Nephron (organoid): Measurements from ENCODE around the gene DCST1.

Experiments used
- H3K27ac Mint-ChIP-seq, 3 experiments: 2 replicates each; pipeline ENCODE4 v1.8.0; 2020; ENCODE audit warnings: mixed read lengths in 3 of 3, mild to moderate bottlenecking in 2 of 3, moderate library complexity in 1 of 3
- H3K27me3 Mint-ChIP-seq: 2 replicates; pipeline ENCODE4 v1.8.0; 2021; ENCODE audit warnings: low read depth, mild to moderate bottlenecking, moderate library complexity, mixed read lengths
- H3K36me3 Mint-ChIP-seq: 2 replicates; pipeline ENCODE4 v1.8.0; 2020; ENCODE audit warnings: low read depth, mixed read lengths
- H3K4me1 Mint-ChIP-seq: 2 replicates; pipeline ENCODE4 v1.8.0; 2020; ENCODE audit warnings: mixed read lengths
- H3K4me3 Mint-ChIP-seq, 3 experiments: 2 replicates each; pipeline ENCODE4 v1.8.0; 2020; ENCODE audit warnings: mild to moderate bottlenecking in 3 of 3, mixed read lengths in 3 of 3, moderate library complexity in 2 of 3
- H3K9me3 Mint-ChIP-seq: 2 replicates; pipeline ENCODE4 v1.8.0; 2020; ENCODE audit warnings: mixed read lengths
- TF ChIP-seq, protein P1 (sequence below), 3 experiments: fragments of 200-600 bp; sonication (generic); IDR thresholded peaks; one replicate each; pipeline ENCODE4 v1.5.0; 2021; ENCODE audit warnings: antibody characterized with exemption in 3 of 3; ENCODE audit not compliant: unreplicated experiment in 3 of 3

DCST1 gene

DNA sequence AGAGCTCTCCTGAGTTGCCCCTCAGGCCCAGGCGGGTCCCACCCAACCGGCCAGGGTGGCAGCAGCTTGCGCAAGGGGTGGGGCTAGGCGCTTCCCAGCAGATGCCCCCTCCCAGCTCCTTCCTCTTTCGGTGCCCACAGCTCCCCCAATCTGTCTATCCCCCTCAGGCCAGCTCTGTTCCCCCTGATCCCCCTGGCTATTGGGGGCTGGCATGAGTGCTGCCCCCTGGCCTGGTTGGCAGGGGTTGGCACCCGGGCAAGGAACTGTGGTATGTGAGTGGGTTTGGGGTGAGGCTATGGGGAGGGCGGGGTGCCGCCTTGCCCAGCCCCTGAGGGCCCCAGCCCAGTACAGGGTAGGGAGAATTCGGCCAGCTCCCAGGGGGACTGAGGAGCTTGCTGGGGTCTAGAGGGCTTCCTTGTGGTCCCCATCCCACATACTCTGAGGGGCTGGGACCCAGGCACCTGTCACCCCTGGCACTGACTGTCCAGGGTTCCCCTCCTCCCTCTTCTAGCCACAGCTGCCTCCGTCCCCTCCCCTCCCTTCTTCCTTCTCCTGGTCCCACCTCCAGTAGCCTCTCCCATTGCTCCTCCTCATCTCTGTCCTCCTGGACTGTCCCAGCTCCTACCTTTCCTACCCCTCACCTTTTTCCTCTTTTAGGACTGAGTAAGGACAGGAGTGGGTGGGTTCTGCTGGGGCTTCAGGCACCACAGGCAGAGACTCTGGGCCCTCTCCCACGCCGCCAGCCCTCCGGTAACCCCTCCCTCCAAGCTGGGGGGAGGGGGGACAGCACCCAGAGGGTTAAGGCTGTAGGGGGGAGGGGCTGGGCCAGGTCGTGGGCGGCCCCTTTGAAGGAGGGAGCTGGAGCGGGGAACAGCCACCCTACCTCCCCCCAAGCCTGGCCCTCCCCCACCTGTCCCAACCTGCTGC lies 25.3 kb upstream of the DCST1 start:
- Mint-ChIP-seq H3K36me3 (no peaks in the 10 kb centered on the region), H3K9me3 (no peaks in the 10 kb centered on the region), H3K27ac (no peak overlapping the region), H3K4me3 (no peak overlapping the region), H3K27me3 (no peaks in the 10 kb centered on the region), H3K4me1 (peaks cover 22% of the 10 kb centered on the region)
- TF ChIP-seq, protein P1, sequence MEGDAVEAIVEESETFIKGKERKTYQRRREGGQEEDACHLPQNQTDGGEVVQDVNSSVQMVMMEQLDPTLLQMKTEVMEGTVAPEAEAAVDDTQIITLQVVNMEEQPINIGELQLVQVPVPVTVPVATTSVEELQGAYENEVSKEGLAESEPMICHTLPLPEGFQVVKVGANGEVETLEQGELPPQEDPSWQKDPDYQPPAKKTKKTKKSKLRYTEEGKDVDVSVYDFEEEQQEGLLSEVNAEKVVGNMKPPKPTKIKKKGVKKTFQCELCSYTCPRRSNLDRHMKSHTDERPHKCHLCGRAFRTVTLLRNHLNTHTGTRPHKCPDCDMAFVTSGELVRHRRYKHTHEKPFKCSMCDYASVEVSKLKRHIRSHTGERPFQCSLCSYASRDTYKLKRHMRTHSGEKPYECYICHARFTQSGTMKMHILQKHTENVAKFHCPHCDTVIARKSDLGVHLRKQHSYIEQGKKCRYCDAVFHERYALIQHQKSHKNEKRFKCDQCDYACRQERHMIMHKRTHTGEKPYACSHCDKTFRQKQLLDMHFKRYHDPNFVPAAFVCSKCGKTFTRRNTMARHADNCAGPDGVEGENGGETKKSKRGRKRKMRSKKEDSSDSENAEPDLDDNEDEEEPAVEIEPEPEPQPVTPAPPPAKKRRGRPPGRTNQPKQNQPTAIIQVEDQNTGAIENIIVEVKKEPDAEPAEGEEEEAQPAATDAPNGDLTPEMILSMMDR (IDR thresholded peaks at IDR 0.05; ENCODE audit: unreplicated experiment in 3 of 3), result no peak

GRCh38 chr1:155009221-155009711 lies 24.4 kb upstream of the DCST1 start:
- Mint-ChIP-seq H3K9me3 (no peaks in the 10 kb centered on the region), H3K27ac (no peak overlapping the region), H3K4me1 (peaks cover 19% of the 10 kb centered on the region), H3K27me3 (no peaks in the 10 kb centered on the region), H3K36me3 (no peaks in the 10 kb centered on the region), H3K4me3 (no peak overlapping the region)
- TF ChIP-seq, protein P1 (IDR thresholded peaks at IDR 0.05; ENCODE audit: unreplicated experiment in 3 of 3), result no peak

- H3K4me1 Mint-ChIP-seq, result peaks cover 17% of the 10 kb centered on the region
- TF ChIP-seq, protein P1 (IDR thresholded peaks at IDR 0.05; ENCODE audit: unreplicated experiment in 3 of 3), result no peak
Measured at GRCh38 chr1:155009742-155010141, 23.9 kb upstream of the DCST1 start.

GRCh38 chr1:155010211-155010918 lies 23.3 kb upstream of the DCST1 start:
- TF ChIP-seq, protein P1 (IDR thresholded peaks at IDR 0.05; ENCODE audit: unreplicated experiment in 3 of 3), result no peak
- H3K36me3 Mint-ChIP-seq, result no peaks in the 10 kb centered on the region
- H3K9me3 Mint-ChIP-seq, result no peaks in the 10 kb centered on the region
- no peaks in the 10 kb centered on the region for H3K27me3 Mint-ChIP-seq
- H3K4me3 Mint-ChIP-seq, result no peak overlapping the region
- no peak overlapping the region for H3K27ac Mint-ChIP-seq
- H3K4me1 Mint-ChIP-seq, result peaks cover 17% of the 10 kb centered on the region

More at GRCh38 chr1:155009742-155010141, 23.9 kb upstream of the DCST1 start:
- Mint-ChIP-seq H3K36me3 (no peaks in the 10 kb centered on the region), H3K4me3 (no peak overlapping the region), H3K27me3 (no peaks in the 10 kb centered on the region), H3K9me3 (no peaks in the 10 kb centered on the region), H3K27ac (no peak overlapping the region)

DNA sequence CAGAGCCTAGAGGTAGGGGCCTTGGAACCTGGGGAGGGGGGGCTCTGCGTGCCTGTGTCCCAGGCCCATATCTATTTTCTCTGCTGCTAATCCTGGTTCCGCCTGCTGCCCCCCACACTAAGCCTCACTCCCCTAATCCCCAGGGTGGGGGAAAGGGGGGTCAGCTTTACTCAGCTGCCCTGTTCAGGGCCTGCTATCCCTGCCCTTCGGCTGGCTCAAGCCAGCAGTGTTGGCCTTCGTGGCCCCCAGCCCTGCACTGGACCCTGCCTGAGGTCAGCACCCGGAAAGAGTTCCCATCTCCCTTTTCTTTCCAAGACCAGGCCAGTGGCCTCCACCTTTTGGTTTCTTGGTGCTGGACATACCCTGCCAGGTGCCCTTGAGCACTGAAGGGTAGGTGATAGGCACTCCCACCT lies 22.6 kb upstream of the DCST1 start:
- H3K9me3 Mint-ChIP-seq, result no peaks in the 10 kb centered on the region
- TF ChIP-seq, protein P1 (IDR thresholded peaks at IDR 0.05; ENCODE audit: unreplicated experiment in 3 of 3), result no peak
- peaks cover 17% of the 10 kb centered on the region for H3K4me1 Mint-ChIP-seq
- no peak overlapping the region for H3K4me3 Mint-ChIP-seq
- no peaks in the 10 kb centered on the region for H3K27me3 Mint-ChIP-seq
- no peak overlapping the region for H3K27ac Mint-ChIP-seq
- H3K36me3 Mint-ChIP-seq, result no peaks in the 10 kb centered on the region
